DMS114 treated with DMSO at 0.1 percent for 48 hours (cell line): ENCODE measurements around the gene LPAR1.

Source experiments
- DNase-seq: peaks from one replicate; lab custom pipeline; 2025; ENCODE audit not compliant: unreplicated experiment; lab: John Stamatoyannopoulos, UW

Gene LPAR1

GRCh38 chr9:111037708-111038330 lies 451 bp downstream of the LPAR1 start:
- no peak for DNase-seq

GRCh38 chr9:111037356-111037707 lies 938 bp downstream of the LPAR1 start:
- DNase-seq: no peak

- no peak for DNase-seq
Observed at GRCh38 chr9:111036946-111037345, 1.3 kb downstream of the LPAR1 start.

- DNase-seq: no peak
Observed at GRCh38 chr9:111036429-111036789, 1.9 kb downstream of the LPAR1 start.

DNA sequence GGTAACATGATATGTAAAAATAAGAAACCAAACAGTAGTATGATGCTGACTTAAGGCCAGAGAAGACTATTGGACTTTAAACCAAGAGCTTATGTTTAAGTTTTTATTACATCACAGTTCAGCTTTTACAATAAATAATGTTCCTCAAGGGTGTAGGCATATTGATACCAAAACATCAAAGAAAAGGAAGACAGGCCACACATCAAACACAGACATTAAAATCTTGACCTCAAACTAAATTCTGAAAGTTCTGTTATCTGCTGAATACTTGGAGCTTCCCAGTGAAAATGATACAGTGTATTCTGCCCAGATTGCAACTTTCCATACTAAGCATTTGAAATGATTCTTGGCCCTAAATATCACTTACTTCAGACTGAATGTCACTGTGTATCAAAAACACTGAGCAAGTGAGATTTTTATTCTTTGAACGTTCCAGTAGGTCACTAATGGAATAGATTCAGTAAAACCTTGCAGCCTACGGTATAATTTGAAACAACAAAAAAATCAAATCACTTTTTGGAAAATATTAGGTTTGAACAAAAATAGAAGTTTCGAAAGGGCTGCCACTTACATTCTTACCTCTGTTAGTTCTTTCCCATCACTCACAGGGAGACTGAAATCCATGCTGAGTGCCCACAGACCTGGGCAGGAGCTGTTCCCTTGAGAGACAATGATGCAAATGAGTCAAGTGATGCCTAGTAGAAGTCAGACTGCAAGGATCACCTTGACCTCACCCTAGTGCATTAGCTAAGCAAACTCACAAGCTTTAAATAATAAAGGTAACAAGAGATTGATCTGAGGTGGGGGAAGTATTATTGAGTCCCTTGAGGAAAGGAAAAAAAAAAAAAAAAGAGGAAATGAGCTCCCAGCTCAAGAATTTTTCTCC lies 2.5 kb downstream of the LPAR1 start:
- no peak for DNase-seq

- no peak for DNase-seq
Observed at GRCh38 chr9:111034898-111035539, 3.3 kb downstream of the LPAR1 start.

DNA sequence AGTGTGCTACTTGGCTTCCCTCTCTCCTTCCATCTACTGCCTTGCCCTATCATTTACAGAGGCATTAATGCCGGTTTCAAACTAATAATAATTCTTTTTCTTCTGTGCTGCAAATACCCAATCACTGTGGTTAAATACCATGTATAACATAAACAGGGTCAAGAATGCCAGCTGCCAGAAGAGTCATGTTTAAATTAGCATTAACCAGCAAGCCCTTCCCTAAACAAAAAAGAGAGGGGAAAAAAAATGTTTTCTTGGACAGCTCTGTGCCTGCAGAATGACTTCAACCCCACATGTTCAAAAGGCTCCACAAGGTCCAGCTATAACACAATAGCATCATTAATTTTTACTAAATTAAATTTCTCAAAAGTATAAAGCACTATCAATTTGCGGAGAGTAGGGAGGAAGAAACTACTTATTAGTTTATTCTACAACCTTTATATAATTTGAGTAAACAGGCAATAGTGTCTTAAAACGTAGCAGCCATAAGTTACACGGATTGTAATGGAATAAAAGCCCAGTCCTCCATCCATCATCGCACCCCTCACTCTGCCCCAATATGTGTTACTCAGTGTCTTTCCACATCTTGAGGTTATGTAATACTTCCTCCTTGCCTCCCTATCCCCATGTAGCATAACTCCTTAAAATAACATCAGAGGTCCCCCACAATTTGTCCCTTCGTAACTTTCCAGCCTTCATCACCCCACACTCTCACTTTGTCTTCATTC lies 3.9 kb downstream of the LPAR1 start:
- no peak for DNase-seq

DNA sequence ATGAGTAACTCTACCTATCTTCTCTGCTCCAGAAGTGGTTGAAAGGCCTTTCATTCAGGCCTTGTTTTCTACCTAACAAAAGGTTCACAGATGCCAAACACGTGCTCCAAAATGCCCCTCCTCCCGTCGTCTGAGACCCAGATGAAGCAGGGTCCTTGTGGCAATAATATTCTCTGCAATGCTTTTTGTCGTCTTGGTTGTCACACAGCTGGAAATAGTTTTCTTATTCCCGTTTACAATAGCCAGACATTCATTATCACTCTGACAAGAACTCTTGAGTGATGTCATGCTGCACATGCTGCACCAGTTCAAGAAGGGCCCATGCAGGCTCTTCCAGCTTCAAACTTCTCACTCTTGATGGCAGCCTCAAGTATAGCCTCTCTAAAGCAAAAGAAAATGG lies 7.8 kb downstream of the LPAR1 start:
- no peak for DNase-seq

- no peak for DNase-seq
Observed at GRCh38 chr9:111029260-111029659, 9.0 kb downstream of the LPAR1 start.

- no peak for DNase-seq
Observed at GRCh38 chr9:111027798-111028197, 10.5 kb downstream of the LPAR1 start.

- no peak for DNase-seq
Observed at GRCh38 chr9:111023128-111023527, 15.1 kb downstream of the LPAR1 start.

GRCh38 chr9:111020594-111020993 lies 17.7 kb downstream of the LPAR1 start:
- DNase-seq: no peak

DNA sequence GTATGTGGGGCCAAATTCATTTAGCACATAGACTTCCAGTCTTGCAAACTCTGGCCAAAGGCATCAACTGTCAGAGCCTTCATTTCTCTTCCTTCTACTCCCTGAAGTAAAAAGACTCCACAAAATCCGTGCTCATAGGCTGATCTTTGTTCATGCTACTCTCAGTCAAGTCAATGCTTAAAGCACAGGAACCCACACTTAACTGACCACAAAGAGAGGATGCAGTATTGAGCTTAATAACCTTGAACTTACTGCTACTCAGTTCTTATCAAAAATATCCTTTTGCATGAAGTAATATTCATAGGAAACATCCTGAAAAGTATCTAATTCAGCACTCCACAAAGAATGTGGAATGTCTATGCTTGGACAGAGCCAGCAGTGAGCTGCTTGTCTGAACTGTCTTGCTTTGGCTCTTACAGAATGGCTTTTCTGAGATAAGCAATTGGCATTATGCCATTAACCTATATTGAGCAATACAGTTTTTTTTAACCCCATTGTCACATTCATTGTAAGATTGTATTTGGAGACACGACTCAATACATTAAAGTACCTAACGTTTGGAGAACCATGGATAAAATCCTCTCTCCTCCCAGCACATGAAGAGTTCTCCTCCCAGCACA lies 21.7 kb downstream of the LPAR1 start:
- DNase-seq: no peak

GRCh38 chr9:111016016-111016415 lies 22.3 kb downstream of the LPAR1 start:
- no peak for DNase-seq

DNA sequence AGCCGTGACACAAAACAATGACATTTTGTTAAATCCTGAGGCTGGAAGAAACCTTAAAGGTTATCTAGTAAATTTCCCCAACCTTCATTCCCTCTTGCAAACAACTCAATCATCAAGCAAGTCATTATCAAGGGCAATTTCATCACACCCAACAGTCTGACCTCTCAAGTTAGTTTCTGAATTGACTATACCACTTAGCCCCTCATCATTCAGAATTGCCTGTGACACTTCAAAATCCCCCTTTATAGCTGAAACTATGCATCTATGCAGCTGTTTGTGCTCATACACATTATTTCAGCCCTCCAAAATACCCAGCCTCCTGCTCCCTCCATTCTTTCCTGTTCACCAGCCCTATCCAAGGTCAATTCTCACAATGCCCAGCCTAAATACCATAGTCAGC lies 24.6 kb downstream of the LPAR1 start:
- no peak for DNase-seq

DNA sequence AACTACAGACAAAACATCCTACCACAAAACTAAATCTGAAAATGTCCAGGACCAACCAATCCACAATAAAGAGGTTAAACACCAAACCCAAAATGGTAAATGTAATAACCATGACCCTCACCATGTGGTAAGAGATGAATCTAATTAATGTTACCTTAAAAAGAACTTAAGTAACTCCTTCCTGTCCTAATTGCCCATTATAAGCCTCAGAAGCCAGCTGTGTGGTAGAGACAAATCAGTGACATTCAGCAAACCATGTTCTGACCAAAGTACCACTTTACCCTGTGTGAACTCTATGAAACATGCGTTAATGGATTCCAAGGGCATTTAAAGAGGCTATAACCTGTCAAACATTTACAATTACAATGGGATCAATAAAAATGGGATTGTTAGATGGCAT lies 25.0 kb downstream of the LPAR1 start:
- DNase-seq: no peak

DNA sequence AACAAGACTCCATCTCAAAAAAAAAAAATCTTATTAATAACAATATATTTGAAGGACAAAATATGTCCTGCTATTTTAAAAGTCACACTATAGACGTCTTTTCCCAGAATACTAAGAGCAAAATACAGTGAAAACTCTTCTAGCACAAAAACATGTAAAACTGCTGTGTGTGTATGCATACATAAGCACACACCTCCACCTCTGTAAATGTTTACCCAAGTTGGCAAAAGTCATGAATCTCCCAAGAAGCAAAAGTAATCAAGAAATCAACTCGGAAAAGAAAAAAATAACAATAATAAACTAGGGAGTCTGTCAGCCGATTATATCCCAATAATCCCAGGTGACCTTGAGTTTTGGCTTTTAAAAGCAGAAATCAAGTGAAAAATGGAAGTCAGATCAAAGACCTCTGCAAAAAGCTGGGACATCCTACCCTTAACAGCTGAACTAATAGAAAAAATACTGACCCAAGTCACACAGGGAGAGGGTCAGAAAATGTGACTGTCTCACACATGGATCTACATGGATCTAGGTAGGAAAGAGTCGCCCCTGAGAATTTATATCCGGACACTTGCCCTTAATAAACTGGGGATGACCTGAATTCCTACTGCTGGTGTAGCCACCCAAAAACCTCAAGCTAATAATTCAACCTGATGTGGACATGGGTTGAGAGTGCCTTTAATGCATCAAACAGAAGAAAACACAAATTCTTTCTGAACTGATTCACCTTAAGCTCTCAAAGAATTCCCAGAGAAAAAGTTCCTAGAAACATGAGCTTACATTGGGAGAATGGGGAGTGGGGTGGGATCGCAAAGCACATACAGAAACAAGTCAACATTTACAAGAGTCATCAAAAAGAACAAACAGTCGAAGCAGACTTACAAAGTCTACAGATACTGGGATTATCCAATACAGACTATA lies 29.9 kb downstream of the LPAR1 start:
- no peak for DNase-seq

- DNase-seq: no peak
Observed at GRCh38 chr9:111005746-111006470, 32.4 kb downstream of the LPAR1 start.

DNA sequence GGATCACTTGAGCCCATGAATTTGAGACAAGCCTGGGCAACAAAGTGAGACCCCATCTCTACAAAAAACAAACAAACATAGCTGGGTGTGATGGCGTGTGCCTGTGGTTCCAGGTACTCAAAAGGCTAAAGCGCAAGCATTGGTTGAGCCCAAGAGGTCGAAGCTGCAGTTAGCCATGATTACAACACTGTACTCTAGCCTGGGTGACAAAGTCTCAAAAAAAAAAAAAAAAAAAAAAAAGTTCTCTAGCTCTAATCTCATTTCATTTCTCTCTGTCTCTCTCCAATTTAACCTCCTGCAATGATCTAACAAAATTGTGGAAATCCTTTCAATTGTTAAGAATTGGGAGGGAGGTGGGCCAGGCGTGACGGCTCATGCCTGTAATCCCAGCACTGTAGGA lies 33.3 kb downstream of the LPAR1 start:
- DNase-seq: no peak
